Prostate gland (tissue), 2 donors: ENCODE results near the gene TBL2.

Experiments
- POLR2A ChIP-seq: fragments of 450-650 bp; IDR thresholded peaks from one replicate; pipeline ENCODE4 v1.6.1; 2016; ENCODE audit warnings: antibody characterized with exemption, mild to moderate bottlenecking
- POLR2AphosphoS5 ChIP-seq: sonication (generic); formaldehyde crosslinking; IDR thresholded peaks from one replicate; pipeline ENCODE4 v1.6.1; 2017; ENCODE audit warnings: antibody characterized with exemption
- TF ChIP-seq, protein P1 (sequence below), 4 experiments: fragments of 200-600 bp in 2 of 4; fragments of 450-650 bp in 2 of 4; sonication (generic) in 2 of 4; IDR thresholded peaks; 1 replicate in 3 of 4; 2 replicates in 1 of 4; pipeline ENCODE4 v1.5.1; 2016 to 2019; ENCODE audit warnings: antibody characterized with exemption in 4 of 4, mild to moderate bottlenecking in 2 of 4, moderate library complexity in 2 of 4

DNA sequence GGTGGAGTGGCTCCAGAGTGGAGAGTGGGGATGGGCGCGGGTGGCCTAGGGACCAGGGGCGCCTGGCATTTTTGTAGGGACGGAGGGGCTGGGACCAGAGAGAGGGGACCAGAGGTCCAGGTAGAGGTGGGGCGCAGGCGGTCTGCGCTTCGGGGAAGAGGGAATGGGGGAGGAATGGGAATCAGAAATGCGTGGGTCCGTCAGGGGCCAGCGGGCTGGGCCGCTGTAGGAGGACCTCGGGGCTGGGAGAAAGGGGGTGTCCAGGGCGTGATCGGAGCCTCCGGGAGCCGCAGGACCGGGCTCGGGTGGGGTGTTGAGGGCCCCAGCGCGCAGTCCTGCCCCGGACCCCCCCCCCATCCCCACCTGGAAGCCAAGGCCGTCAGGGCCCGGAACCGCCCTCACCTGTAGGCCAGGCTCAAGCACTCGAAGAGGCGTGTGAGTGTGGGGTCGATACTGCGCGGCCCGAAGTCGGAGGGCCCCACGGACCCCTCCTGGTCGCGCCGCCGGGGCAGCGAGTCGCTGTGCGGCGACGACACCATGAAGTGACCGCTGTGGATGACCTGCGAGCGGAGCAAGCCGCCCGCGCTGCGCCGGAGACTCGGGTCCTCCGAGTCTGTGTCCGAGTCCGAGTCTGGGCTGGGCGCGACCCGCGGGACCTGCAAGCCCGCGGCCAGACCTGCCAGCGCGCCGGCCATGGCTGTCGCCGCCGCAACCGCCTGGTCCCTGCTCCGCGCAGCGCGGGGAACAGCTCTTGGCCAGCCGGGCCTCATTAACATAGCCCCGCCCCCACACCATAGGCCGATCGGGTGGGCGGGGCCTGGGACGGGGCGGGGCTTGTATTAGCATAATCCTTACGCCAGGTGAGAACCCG is 45.7 kb upstream of the TBL2 start, which contains the start of gene MLXIPL:
- TF ChIP-seq POLR2AphosphoS5 (peak; percentile 86), POLR2A (peak; percentile 93)
- TF ChIP-seq, protein P1, sequence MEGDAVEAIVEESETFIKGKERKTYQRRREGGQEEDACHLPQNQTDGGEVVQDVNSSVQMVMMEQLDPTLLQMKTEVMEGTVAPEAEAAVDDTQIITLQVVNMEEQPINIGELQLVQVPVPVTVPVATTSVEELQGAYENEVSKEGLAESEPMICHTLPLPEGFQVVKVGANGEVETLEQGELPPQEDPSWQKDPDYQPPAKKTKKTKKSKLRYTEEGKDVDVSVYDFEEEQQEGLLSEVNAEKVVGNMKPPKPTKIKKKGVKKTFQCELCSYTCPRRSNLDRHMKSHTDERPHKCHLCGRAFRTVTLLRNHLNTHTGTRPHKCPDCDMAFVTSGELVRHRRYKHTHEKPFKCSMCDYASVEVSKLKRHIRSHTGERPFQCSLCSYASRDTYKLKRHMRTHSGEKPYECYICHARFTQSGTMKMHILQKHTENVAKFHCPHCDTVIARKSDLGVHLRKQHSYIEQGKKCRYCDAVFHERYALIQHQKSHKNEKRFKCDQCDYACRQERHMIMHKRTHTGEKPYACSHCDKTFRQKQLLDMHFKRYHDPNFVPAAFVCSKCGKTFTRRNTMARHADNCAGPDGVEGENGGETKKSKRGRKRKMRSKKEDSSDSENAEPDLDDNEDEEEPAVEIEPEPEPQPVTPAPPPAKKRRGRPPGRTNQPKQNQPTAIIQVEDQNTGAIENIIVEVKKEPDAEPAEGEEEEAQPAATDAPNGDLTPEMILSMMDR (IDR thresholded peaks at IDR 0.05): no peak
